ENCODE data around the gene IFNA13. TPM values are rescaled to one million over a fixed set of nuclear protein-coding genes. Genes with fewer than 3 reads are reported as not detected.
A peak's percentile ranks its signal among the peaks of the same experiment; 100 is the strongest.
"Not testable (repeated sequence)": the region's sequence is repeated elsewhere in the genome, so short reads cannot be mapped to it uniquely, and the experiment has no call there.

Gene IFNA13
- total RNA-seq, 1 donor from 2014 or later = not detected

DNA sequence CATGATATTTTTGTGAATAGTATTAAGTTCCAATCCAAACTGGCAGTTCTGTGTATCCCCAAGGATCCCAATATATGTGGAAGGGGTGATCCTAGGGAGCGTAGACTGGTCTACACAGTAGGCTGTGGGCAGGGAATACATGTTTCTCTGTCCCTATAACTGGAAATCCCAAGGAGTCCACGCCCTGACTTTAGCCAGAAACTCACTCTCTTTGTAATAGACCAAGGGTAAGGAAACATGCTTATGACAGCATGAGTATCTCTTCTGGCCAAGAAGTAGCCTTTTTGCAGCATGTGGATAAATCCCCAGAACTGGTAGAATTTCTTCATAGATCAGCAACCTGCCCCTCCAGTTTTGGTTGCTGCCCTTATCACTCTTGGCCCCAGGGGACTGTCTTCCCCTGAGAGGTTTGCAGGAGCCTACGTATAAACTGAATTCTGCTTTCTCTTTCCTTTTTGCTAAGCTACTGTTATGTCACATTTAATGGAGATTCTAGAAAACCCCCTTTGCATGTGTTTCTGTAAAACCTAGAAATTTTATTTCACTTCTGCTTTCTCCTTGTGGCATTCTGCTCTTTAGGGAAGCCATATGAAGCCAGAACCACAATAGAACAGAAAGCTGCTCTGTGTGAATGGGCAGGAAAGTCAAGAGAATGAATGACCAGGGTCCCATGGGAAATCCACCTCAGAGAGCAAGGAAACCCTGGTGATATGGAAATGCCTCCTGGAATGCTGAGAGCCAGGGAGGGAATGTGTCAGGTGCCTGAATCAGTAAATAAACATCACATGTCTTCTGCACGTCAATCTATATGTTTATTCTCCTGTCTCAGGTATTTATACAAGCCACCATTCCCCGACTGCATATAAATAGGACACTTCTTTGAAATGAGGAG, 13.8 kb upstream of the IFNA13 start:
- Histone ChIP-seq H3K4me3 (ENCODE audit: low read depth, low read length) (no peak overlapping the region), H3K27me3 (ENCODE audit: control insufficient read depth, insufficient read depth, low read length) (peaks cover 10% of the 10 kb centered on the region), H3K36me3 (ENCODE audit: control insufficient read depth, insufficient read depth, low read length) (no peaks in the 10 kb centered on the region)
- TF ChIP-seq, protein P1, sequence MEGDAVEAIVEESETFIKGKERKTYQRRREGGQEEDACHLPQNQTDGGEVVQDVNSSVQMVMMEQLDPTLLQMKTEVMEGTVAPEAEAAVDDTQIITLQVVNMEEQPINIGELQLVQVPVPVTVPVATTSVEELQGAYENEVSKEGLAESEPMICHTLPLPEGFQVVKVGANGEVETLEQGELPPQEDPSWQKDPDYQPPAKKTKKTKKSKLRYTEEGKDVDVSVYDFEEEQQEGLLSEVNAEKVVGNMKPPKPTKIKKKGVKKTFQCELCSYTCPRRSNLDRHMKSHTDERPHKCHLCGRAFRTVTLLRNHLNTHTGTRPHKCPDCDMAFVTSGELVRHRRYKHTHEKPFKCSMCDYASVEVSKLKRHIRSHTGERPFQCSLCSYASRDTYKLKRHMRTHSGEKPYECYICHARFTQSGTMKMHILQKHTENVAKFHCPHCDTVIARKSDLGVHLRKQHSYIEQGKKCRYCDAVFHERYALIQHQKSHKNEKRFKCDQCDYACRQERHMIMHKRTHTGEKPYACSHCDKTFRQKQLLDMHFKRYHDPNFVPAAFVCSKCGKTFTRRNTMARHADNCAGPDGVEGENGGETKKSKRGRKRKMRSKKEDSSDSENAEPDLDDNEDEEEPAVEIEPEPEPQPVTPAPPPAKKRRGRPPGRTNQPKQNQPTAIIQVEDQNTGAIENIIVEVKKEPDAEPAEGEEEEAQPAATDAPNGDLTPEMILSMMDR (IDR thresholded peaks at IDR 0.05; ENCODE audit: insufficient read depth, low read length, severe bottlenecking) = no peak
- peak; percentile 41 for DNase-seq (ENCODE audit: low read depth)
- peak; percentile 36 for FAIRE-seq

DNA sequence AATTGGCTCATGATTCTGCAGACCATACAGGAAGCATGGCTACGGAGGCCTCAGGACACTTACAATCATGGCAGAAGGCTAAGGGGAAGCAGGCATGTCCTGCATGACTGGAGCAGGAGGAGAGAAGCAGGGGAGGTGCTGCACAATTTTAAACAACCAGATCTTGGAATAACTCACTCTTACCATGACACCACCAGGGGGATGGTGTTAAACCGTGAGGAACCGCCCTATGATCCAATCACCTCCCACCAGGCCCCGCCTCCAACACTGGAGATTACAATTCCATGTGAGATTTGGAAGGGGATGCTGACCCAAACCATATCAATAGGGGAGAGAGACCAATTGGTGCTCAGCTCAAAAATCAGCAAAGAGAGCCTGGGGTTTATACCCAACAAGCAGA, 3.6 kb upstream of the IFNA13 start:
- H3K27me3 ChIP-seq (ENCODE audit: control insufficient read depth, insufficient read depth, low read length); DNase-seq (ENCODE audit: low read depth); H3K36me3 ChIP-seq (ENCODE audit: control insufficient read depth, insufficient read depth, low read length); H3K4me3 ChIP-seq (ENCODE audit: low read depth, low read length); FAIRE-seq: not testable (repeated sequence)

DNA sequence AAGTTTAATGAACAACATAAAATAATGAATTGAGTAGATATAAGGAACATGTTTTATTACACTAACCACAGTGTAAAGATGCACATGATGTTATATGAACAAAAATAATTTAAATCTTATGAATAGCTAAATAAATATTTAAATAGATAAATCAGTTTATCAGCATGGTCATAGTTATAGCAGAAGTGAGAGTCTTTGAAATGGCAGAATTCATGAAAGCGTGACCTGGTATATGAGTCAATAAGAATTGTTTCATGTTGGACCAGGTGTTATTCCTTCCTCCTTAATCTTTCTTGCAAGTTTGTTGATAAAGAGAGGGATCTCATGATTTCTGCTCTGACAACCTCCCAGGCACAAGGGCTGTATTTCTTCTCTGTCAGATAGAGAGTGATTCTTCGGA, 688 bp downstream of the IFNA13 start:
- H3K27me3 ChIP-seq (ENCODE audit: control insufficient read depth, insufficient read depth, low read length); DNase-seq (ENCODE audit: low read depth); FAIRE-seq; H3K4me3 ChIP-seq (ENCODE audit: low read depth, low read length); H3K36me3 ChIP-seq (ENCODE audit: control insufficient read depth, insufficient read depth, low read length): not testable (repeated sequence)

DNA sequence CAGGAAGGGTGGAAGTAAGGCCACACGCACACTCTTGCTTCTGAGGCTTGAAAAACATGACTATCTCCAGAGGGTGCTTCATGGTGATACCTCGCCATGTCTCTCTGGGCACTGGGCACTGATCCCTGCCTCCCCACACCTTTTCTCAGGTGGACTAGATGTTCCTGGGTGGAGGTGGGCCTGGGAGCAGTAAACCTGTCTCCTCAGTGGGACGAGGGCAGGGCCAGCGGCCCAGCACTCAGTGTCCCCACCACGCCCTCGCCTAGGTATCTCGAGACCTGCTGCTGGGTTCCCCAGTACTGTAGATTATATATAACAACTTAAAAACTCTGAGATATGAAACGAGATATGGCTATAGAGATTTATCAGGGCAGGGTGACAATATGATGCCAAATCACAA, 5.6 kb downstream of the IFNA13 start:
- no peak overlapping the region for H3K4me3 ChIP-seq (ENCODE audit: low read depth, low read length)
- TF ChIP-seq, protein P1 (IDR thresholded peaks at IDR 0.05; ENCODE audit: insufficient read depth, low read length, severe bottlenecking) = no peak
- DNase-seq (ENCODE audit: low read depth) = no peak
- no peaks in the 10 kb centered on the region for H3K36me3 ChIP-seq (ENCODE audit: control insufficient read depth, insufficient read depth, low read length)
- no peak for FAIRE-seq
- H3K27me3 ChIP-seq (ENCODE audit: control insufficient read depth, insufficient read depth, low read length) = peaks cover 7% of the 10 kb centered on the region

DNA sequence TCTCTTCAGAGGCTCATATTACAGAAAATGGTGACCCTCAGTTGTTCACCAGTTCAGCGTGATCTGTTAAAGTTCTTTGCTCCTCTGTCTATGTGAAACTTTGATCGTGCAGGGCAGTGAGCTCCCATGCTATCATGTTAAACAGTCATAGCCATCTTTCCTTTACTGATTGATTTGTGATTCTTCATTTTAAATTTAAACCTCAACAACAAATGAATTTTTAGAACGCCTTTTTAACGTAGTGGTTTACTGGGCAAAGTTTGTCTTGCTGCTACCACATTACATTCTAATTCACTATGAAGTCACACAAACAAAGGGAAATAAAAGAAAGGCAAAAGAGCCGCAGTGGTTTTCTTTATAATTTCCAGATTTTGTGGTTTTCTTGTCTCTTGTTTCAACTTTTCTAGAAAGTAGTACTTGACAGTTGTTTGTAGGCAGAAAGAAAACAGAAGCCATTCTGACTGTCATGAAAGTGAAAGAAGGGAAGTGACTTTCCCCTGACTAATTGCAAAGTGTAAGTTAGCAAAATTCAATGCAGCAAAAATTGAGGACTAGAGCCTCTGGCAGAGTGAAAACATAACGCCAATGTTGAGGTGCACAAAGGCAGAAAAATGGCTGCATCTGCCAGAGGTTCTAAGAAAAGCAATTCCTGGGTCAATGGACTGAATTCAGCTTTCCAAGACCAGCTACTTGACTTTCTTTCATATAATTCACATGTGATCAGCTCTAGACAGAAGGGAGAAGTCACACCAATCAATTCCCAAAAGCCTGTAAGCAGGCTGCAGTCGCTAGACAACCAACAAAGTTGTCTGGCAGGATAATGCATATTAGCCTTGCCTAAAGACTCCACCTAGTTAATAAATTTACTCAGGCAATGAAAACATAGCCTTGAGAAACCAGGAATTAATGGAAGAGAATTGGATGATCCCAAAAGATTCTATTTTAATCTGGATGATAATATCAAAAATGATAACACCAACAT, 10.1 kb downstream of the IFNA13 start:
- peaks cover 3% of the 10 kb centered on the region for H3K27me3 ChIP-seq (ENCODE audit: control insufficient read depth, insufficient read depth, low read length)
- H3K4me3 ChIP-seq (ENCODE audit: low read depth, low read length) = no peak overlapping the region
- no peaks in the 10 kb centered on the region for H3K36me3 ChIP-seq (ENCODE audit: control insufficient read depth, insufficient read depth, low read length)
- TF ChIP-seq, protein P1 (IDR thresholded peaks at IDR 0.05; ENCODE audit: insufficient read depth, low read length, severe bottlenecking) = no peak
- FAIRE-seq (no peak), DNase-seq (ENCODE audit: low read depth) (no peak)

DNA sequence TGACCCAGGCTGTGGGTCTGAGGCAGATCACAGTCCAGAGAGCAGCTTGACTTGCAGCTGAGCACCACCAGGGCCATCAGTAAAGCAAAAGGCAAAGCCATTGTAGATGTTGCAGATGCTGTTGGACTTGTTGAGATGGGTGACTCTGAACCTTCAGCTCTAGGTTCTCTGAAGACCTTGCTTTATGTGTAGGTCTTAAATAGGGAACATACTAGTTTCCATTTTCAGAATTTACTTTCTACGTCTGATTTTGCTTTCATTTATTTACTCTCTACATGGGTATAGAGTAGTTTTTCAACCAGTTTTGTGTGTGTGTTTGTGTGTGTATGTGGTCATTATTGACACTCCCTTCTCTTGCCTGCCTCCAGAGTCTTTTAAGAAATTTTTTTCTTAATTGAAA, 17.1 kb downstream of the IFNA13 start, which contains the start of gene IFNA6:
TSS of gene IFNA6 (minus strand) at position 101 of the 400 bp plus-strand sequence. CDS start at position 101, 0 bp downstream.
- no peaks in the 10 kb centered on the region for H3K36me3 ChIP-seq (ENCODE audit: control insufficient read depth, insufficient read depth, low read length)
- no peak for DNase-seq (ENCODE audit: low read depth)
- peaks cover 6% of the 10 kb centered on the region for H3K27me3 ChIP-seq (ENCODE audit: control insufficient read depth, insufficient read depth, low read length)
- TF ChIP-seq, protein P1 (IDR thresholded peaks at IDR 0.05; ENCODE audit: insufficient read depth, low read length, severe bottlenecking) = no peak
- FAIRE-seq = peak; percentile 18
- no peak within 1 kb of the TSS for H3K4me3 ChIP-seq (ENCODE audit: low read depth, low read length)
